LNCAP (cell line): ENCODE measurements around the gene RPRD2.

ENCODE experiments used
- CTCF ChIP-seq: fragments of 450-650 bp; IDR thresholded peaks from 2 replicates; pipeline ENCODE4 v1.5.1; 2017; ENCODE audit warnings: mild to moderate bottlenecking

RPRD2 gene

GRCh38 chr1:150476754-150477153 is 112.8 kb downstream of the RPRD2 start:
- no peak for TF ChIP-seq CTCF

GRCh38 chr1:150477320-150477719 is 113.4 kb downstream of the RPRD2 start:
- no peak for TF ChIP-seq CTCF

GRCh38 chr1:150477733-150478132 is 113.8 kb downstream of the RPRD2 start:
- TF ChIP-seq CTCF: no peak

- TF ChIP-seq CTCF: no peak
These were observed 115.4 kb downstream of the RPRD2 start for GRCh38 chr1:150479370-150479769.

GRCh38 chr1:150479927-150480352 is 116.0 kb downstream of the RPRD2 start:
- TF ChIP-seq CTCF: no peak

GRCh38 chr1:150484431-150484830 is 120.5 kb downstream of the RPRD2 start:
- TF ChIP-seq CTCF: no peak

GRCh38 chr1:150484861-150485260 is 120.9 kb downstream of the RPRD2 start:
- no peak for TF ChIP-seq CTCF
